GM20000 (cell line): ENCODE results near the gene PCBP4.
A peak's percentile ranks its signal among the peaks of the same experiment; 100 is the strongest.

Source experiments
- DNase-seq: peaks from one replicate; pipeline ENCODE4 v3.0.0; 2012; ENCODE audit warnings: low spot score
- CTCF ChIP-seq: IDR thresholded peaks from 2 replicates; pipeline ENCODE4 v1.5.1; 2012; ENCODE audit warnings: mild to moderate bottlenecking, control low read depth; ENCODE audit errors: extremely low read depth, missing control alignments

The PCBP4 gene

GRCh38 chr3:51967384-51968169 lies at the start of gene PCBP4:
Gene PCBP4, minus strand, starts transcription at chr3:51967454. Its CDS starts 6,214 bp downstream, at chr3:51961240.
- TF ChIP-seq CTCF, result no peak
- DNase-seq, result peak; percentile 84

- DNase-seq, result no peak
- no peak for TF ChIP-seq CTCF
Observed at GRCh38 chr3:52015438-52016228, 48.4 kb upstream of the PCBP4 start.

- TF ChIP-seq CTCF, result no peak
- no peak for DNase-seq
Observed at GRCh38 chr3:52014613-52015012, 47.4 kb upstream of the PCBP4 start.

GRCh38 chr3:52013802-52014598 lies 46.7 kb upstream of the PCBP4 start:
- DNase-seq, result no peak
- no peak for TF ChIP-seq CTCF

GRCh38 chr3:52012699-52013098 lies 45.4 kb upstream of the PCBP4 start:
- TF ChIP-seq CTCF, result no peak

GRCh38 chr3:52010431-52010830 lies 43.2 kb upstream of the PCBP4 start:
- no peak for TF ChIP-seq CTCF
- no peak for DNase-seq

More at GRCh38 chr3:52012699-52013098, 45.4 kb upstream of the PCBP4 start:
- no peak for DNase-seq
